ENCODE data around the gene FMN1. TPM values are rescaled to one million over a fixed set of nuclear protein-coding genes. Genes with fewer than 3 reads are reported as not detected.

Gene FMN1
- total RNA-seq, 1 experiment from 2014 or later = 25.8 TPM

GRCh38 chr15:32735989-32736700 lies 458.4 kb downstream of the FMN1 start:
- no peaks in the 10 kb centered on the region for H3K79me2 ChIP-seq (ENCODE audit: low read depth)
- BruUV-seq (replicated peaks) = no TSS peak
- no peak for DNase-seq
- no peak overlapping the region for H3K27ac ChIP-seq
- no peaks in the 10 kb centered on the region for H3K9me2 ChIP-seq (ENCODE audit: insufficient read depth)
- no peaks in the 10 kb centered on the region for H3F3A ChIP-seq (ENCODE audit: insufficient read depth, low read depth)
- H3K4me1 ChIP-seq (replicated peaks; ENCODE audit: insufficient read depth) = no peaks in the 10 kb centered on the region
- no peaks in the 10 kb centered on the region for H3K9me3 ChIP-seq (ENCODE audit: insufficient read depth, low read depth)
- no peaks in the 10 kb centered on the region for H4K20me1 ChIP-seq (ENCODE audit: insufficient read depth)
- H3K4me2 ChIP-seq = no peak overlapping the region
- H3K27me3 ChIP-seq (ENCODE audit: insufficient read depth, low read depth) = no peaks in the 10 kb centered on the region
- no peak overlapping the region for H3K4me3 ChIP-seq
- no peaks in the 10 kb centered on the region for H3K36me3 ChIP-seq (ENCODE audit: low read depth)
- no peak overlapping the region for H2AFZ ChIP-seq
- ChIA-PET POLR2A (ENCODE audit: unreplicated experiment) (interaction anchor here (0.6 kb wide), 1 partner anchor 493 kb away, joined by 3 read pairs; no protein-coding TSS in a partner anchor), CTCF (no interaction called here)
- no peak for TF ChIP-seq CTCF (conservative IDR thresholded peaks at IDR 0.05)
- TF ChIP-seq EZH2 (IDR thresholded peaks at IDR 0.05; ENCODE audit: low read depth) = no peak
- intact Hi-C loops (cut with micrococcal nuclease; ENCODE audit: unreplicated experiment) = no loop called here

GRCh38 chr15:32733281-32733680 lies 461.2 kb downstream of the FMN1 start:
- no peak overlapping the region for H2AFZ ChIP-seq
- no peaks in the 10 kb centered on the region for H3F3A ChIP-seq (ENCODE audit: insufficient read depth, low read depth)
- H3K4me1 ChIP-seq (replicated peaks; ENCODE audit: insufficient read depth) = no peaks in the 10 kb centered on the region
- no peaks in the 10 kb centered on the region for H3K27me3 ChIP-seq (ENCODE audit: insufficient read depth, low read depth)
- CTCF ChIA-PET = no interaction called here
- no peak overlapping the region for H3K4me2 ChIP-seq
- H3K36me3 ChIP-seq (ENCODE audit: low read depth) = no peaks in the 10 kb centered on the region
- TF ChIP-seq EZH2 (IDR thresholded peaks at IDR 0.05; ENCODE audit: low read depth) (no peak), CTCF (conservative IDR thresholded peaks at IDR 0.05) (no peak)
- H3K27ac ChIP-seq = no peak overlapping the region
- H4K20me1 ChIP-seq (ENCODE audit: insufficient read depth) = no peaks in the 10 kb centered on the region
- DNase-seq = no peak
- H3K9me3 ChIP-seq (ENCODE audit: insufficient read depth, low read depth) = no peaks in the 10 kb centered on the region
- no TSS peak for BruUV-seq (replicated peaks)
- H3K9me2 ChIP-seq (ENCODE audit: insufficient read depth) = no peaks in the 10 kb centered on the region
- POLR2A ChIA-PET (ENCODE audit: unreplicated experiment) = no interaction called here
- no peaks in the 10 kb centered on the region for H3K79me2 ChIP-seq (ENCODE audit: low read depth)
- no peak overlapping the region for H3K4me3 ChIP-seq
- intact Hi-C loops (cut with micrococcal nuclease; ENCODE audit: unreplicated experiment) = no loop called here

- Histone ChIP-seq H3F3A (ENCODE audit: insufficient read depth, low read depth) (no peaks in the 10 kb centered on the region), H3K9me3 (ENCODE audit: insufficient read depth, low read depth) (no peaks in the 10 kb centered on the region), H3K36me3 (ENCODE audit: low read depth) (no peaks in the 10 kb centered on the region), H3K27me3 (ENCODE audit: insufficient read depth, low read depth) (no peaks in the 10 kb centered on the region), H3K27ac (no peak overlapping the region), H4K20me1 (ENCODE audit: insufficient read depth) (no peaks in the 10 kb centered on the region), H3K4me1 (replicated peaks; ENCODE audit: insufficient read depth) (no peaks in the 10 kb centered on the region), H3K4me3 (no peak overlapping the region), H3K4me2 (no peak overlapping the region), H3K9me2 (ENCODE audit: insufficient read depth) (no peaks in the 10 kb centered on the region), H3K79me2 (ENCODE audit: low read depth) (no peaks in the 10 kb centered on the region), H2AFZ (no peak overlapping the region)
- no peak for TF ChIP-seq CTCF (conservative IDR thresholded peaks at IDR 0.05)
- DNase-seq = no peak
- POLR2A ChIA-PET (ENCODE audit: unreplicated experiment) = no interaction called here
- intact Hi-C loops (cut with micrococcal nuclease; ENCODE audit: unreplicated experiment) = no loop called here
- CTCF ChIA-PET = no interaction called here
- BruUV-seq (replicated peaks) = no TSS peak
Observed at GRCh38 chr15:32732574-32733157, 461.8 kb downstream of the FMN1 start.
